H1 (cell line): ENCODE measurements around the gene FBXO39. TPM values are rescaled to one million over a fixed set of nuclear protein-coding genes. Genes with fewer than 3 reads are reported as not detected.
A peak's percentile ranks its signal among the peaks of the same experiment; 100 is the strongest.

Experiments used
- CTCF ChIA-PET: fragments of 300-600 bp; sonication (Branson Sonifier 250); formaldehyde crosslinking; loops from one replicate; lab custom pipeline; 2021; ENCODE audit not compliant: partially characterized antibody; lab: Charles Lee
- POLR2A ChIA-PET: fragments of 300-600 bp; sonication (Branson Sonifier 250); formaldehyde crosslinking; loops from one replicate; lab custom pipeline; 2021; ENCODE audit warnings: inconsistent platforms; ENCODE audit not compliant: partially characterized antibody; lab: Charles Lee
- DNase-seq, 2 experiments: peaks; one replicate each; pipeline versions ENCODE4 v3.0.0 to v3.0.0-alpha.2; 2010 to 2022; ENCODE audit warnings: low spot score in 2 of 2, low read depth in 1 of 2, mixed read lengths in 1 of 2
- FAIRE-seq: peaks from 2 replicates; lab custom pipeline; 2011; peaks lifted over from hg19 to GRCh38; lab: Jason Lieb, UNC
- H2AFZ ChIP-seq: 2 replicates; pipeline ENCODE4 v1.8.1; 2012; ENCODE audit warnings: low read length, inconsistent platforms
- H2AK5ac ChIP-seq: 2 replicates; pipeline ENCODE4 v1.6.1; 2013; ENCODE audit warnings: low read depth, low read length
- H2BK120ac ChIP-seq: replicated peaks from 2 replicates; pipeline ENCODE3; 2013; ENCODE audit warnings: low read depth, low read length, inconsistent platforms
- H2BK12ac ChIP-seq: 2 replicates; pipeline ENCODE4 v1.6.1; 2013; ENCODE audit warnings: low read depth, low read length
- H2BK15ac ChIP-seq: 2 replicates; pipeline ENCODE4 v1.6.1; 2013; ENCODE audit warnings: low read length
- H2BK20ac ChIP-seq: 2 replicates; pipeline ENCODE4 v1.6.1; 2013; ENCODE audit warnings: low read length
- H2BK5ac ChIP-seq: 2 replicates; pipeline ENCODE4 v1.6.1; 2013; ENCODE audit warnings: low read depth, low read length
- H3K14ac ChIP-seq: 2 replicates; pipeline ENCODE4 v1.6.1; 2013; ENCODE audit warnings: inconsistent platforms; ENCODE audit not compliant: insufficient read length
- H3K18ac ChIP-seq: 2 replicates; pipeline ENCODE4 v1.6.1; 2013; ENCODE audit warnings: low read length; ENCODE audit errors: extremely low read depth
- H3K23ac ChIP-seq: 2 replicates; pipeline ENCODE4 v1.6.1; 2013; ENCODE audit warnings: inconsistent platforms; ENCODE audit not compliant: insufficient read length
- H3K23me2 ChIP-seq: 2 replicates; pipeline ENCODE4 v1.6.1; 2013; ENCODE audit warnings: low read depth, low read length
- H3K27ac ChIP-seq: 2 replicates; pipeline ENCODE4 v1.6.1; 2011; ENCODE audit warnings: low read depth, low read length, inconsistent platforms
- H3K27me3 ChIP-seq, 4 experiments: replicated peaks in 1 of 4; 1 replicate in 1 of 4; 2 replicates in 3 of 4; pipeline versions ENCODE4 v1.6.1 to v1.8.1; 2011 to 2013; ENCODE audit warnings: low read length in 3 of 4, mild to moderate bottlenecking in 3 of 4, inconsistent platforms in 2 of 4, mixed read lengths in 2 of 4, moderate library complexity in 1 of 4; ENCODE audit not compliant: control insufficient read depth in 3 of 4, insufficient read depth in 3 of 4; ENCODE audit errors: extremely low read depth in 1 of 4
- H3K36me3 ChIP-seq, 4 experiments: 2 replicates each; pipeline versions ENCODE4 v1.6.1 to v1.8.1; 2011 to 2013; ENCODE audit warnings: mild to moderate bottlenecking in 4 of 4, low read length in 3 of 4, moderate library complexity in 2 of 4, control low read depth in 1 of 4, inconsistent platforms in 1 of 4; ENCODE audit not compliant: insufficient read depth in 4 of 4, control insufficient read depth in 2 of 4
- H3K4ac ChIP-seq: replicated peaks from 2 replicates; pipeline ENCODE3; 2013; ENCODE audit warnings: low read length, low read depth, mixed read lengths, inconsistent platforms; ENCODE audit not compliant: insufficient read length
- H3K4me1 ChIP-seq, 4 experiments: replicated peaks in 1 of 4; 1 replicate in 1 of 4; 2 replicates in 3 of 4; pipeline versions ENCODE4 v1.6.1 to v1.8.1; 2011 to 2013; ENCODE audit warnings: low read length in 3 of 4, inconsistent platforms in 2 of 4, mixed read lengths in 1 of 4; ENCODE audit not compliant: insufficient read depth in 4 of 4, control insufficient read depth in 3 of 4
- H3K4me2 ChIP-seq, 2 experiments: 2 replicates each; pipeline versions ENCODE4 v1.6.1 to v1.8.1; 2011 to 2013; ENCODE audit warnings: low read depth in 2 of 2, low read length in 2 of 2, control low read depth in 1 of 2, inconsistent platforms in 1 of 2, mild to moderate bottlenecking in 1 of 2; ENCODE audit not compliant: insufficient read depth in 1 of 2
- H3K4me3 ChIP-seq, 4 experiments: fragments of 200-600, 300-600 bp in 1 of 4; sonication (generic), shearing (Covaris generic), sonication (Bioruptor Twin) in 1 of 4; 2 replicates each; pipeline versions ENCODE4 v1.5.1 to v1.8.1; 2011 to 2016; ENCODE audit warnings: low read length in 4 of 4, low read depth in 3 of 4, control low read depth in 2 of 4, inconsistent platforms in 2 of 4, mild to moderate bottlenecking in 2 of 4, mixed read lengths in 1 of 4, moderate library complexity in 1 of 4; ENCODE audit not compliant: insufficient read depth in 2 of 4; ENCODE audit errors: extremely low read depth in 1 of 4
- H3K56ac ChIP-seq: replicated peaks from 2 replicates; pipeline ENCODE3; 2013; ENCODE audit warnings: low read depth, mild to moderate bottlenecking, mixed read lengths, low read length, inconsistent platforms; ENCODE audit not compliant: insufficient read length
- H3K79me1 ChIP-seq: 2 replicates; pipeline ENCODE4 v1.6.1; 2013; ENCODE audit warnings: low read depth, low read length, control low read depth
- H3K79me2 ChIP-seq, 2 experiments: 2 replicates each; pipeline versions ENCODE4 v1.6.1 to v1.8.1; 2012 to 2013; ENCODE audit warnings: low read length in 2 of 2, mild to moderate bottlenecking in 2 of 2, inconsistent platforms in 1 of 2; ENCODE audit not compliant: insufficient read depth in 2 of 2, control insufficient read depth in 1 of 2
- H3K9ac ChIP-seq, 4 experiments: replicated peaks in 1 of 4; 1 replicate in 1 of 4; 2 replicates in 3 of 4; pipeline versions ENCODE4 v1.6.1 to v1.8.1; 2011 to 2013; ENCODE audit warnings: low read depth in 3 of 4, low read length in 3 of 4, control low read depth in 2 of 4, mild to moderate bottlenecking in 2 of 4, moderate library complexity in 2 of 4, inconsistent platforms in 1 of 4; ENCODE audit errors: extremely low read depth in 1 of 4
- H3K9me3 ChIP-seq, 2 experiments: 2 replicates each; pipeline versions ENCODE4 v1.6.1 to v1.8.1; 2012 to 2013; ENCODE audit warnings: mild to moderate bottlenecking in 2 of 2, moderate library complexity in 2 of 2, control low read depth in 1 of 2, inconsistent platforms in 1 of 2, low read depth in 1 of 2, low read length in 1 of 2, mixed read lengths in 1 of 2; ENCODE audit not compliant: insufficient read depth in 2 of 2
- H4K20me1 ChIP-seq, 2 experiments: replicated peaks in 1 of 2; 2 replicates each; pipeline versions ENCODE3 to v1.8.1; 2011 to 2013; ENCODE audit warnings: inconsistent platforms in 2 of 2, low read length in 2 of 2, mild to moderate bottlenecking in 1 of 2; ENCODE audit not compliant: insufficient read depth in 2 of 2, control insufficient read depth in 1 of 2
- H4K5ac ChIP-seq: 2 replicates; pipeline ENCODE4 v1.6.1; 2013; ENCODE audit warnings: low read length, low read depth, mixed read lengths, inconsistent platforms; ENCODE audit not compliant: insufficient read length
- H4K8ac ChIP-seq: 2 replicates; pipeline ENCODE4 v1.8.0; 2013; ENCODE audit warnings: mild to moderate bottlenecking, moderate library complexity, low read length, inconsistent platforms; ENCODE audit not compliant: insufficient read depth; ENCODE audit errors: extremely low read depth
- H4K91ac ChIP-seq: replicated peaks from 2 replicates; pipeline ENCODE3; 2013; ENCODE audit warnings: low read length, mixed read lengths, inconsistent platforms; ENCODE audit not compliant: insufficient read length
- CBX5 ChIP-seq: fragments of 300-800, 300-1000 bp; sonication (generic); IDR thresholded peaks from 2 replicates; pipeline ENCODE4 v1.7.1; 2016; ENCODE audit warnings: antibody characterized with exemption, low read length, low read depth
- WGBS, 2 experiments: shearing (Covaris generic) in 1 of 2; methylation state at CpG; one replicate each; pipeline versions ENCODE4 v1.1.6 to v1.1.7; 2013 to 2015; ENCODE audit warnings: low lambda C conversion rate in 2 of 2, mixed read lengths in 2 of 2, inconsistent platforms in 1 of 2, low coverage in 1 of 2, missing lambda C conversion rate in 1 of 2; ENCODE audit not compliant: insufficient replicate concordance in 2 of 2, insufficient coverage in 1 of 2, insufficient read length in 1 of 2; ENCODE audit errors: extremely low coverage in 1 of 2, missing lambda C conversion rate in 1 of 2; 5-methylcytosine and 5-hydroxymethylcytosine counted together
- polyA plus RNA-seq, 7 experiments: library from polyadenylated mRNA; depleted of rRNA in 3 of 7; stranded (reverse) in 5 of 7; unstranded in 2 of 7; fragments of >200 nt in 5 of 7; fragments of 200-250 nt in 2 of 7; gene quantifications; 1 replicate in 5 of 7; 2 replicates in 1 of 7; 4 replicates in 1 of 7; pipeline versions ENCODE4 v1.2.1 to v1.2.3, GENCODE V29; 2011 to 2013; ENCODE audit warnings: missing spikeins in 2 of 7, mixed read lengths in 2 of 7
- total RNA-seq: library from RNA; stranded (reverse); fragmentation: NEBNext Ultra II Directional; extraction: Animal tissue kit (Norgen Biotek cat#: 25700); gene quantifications from 2 replicates; pipeline ENCODE4 v1.2.1, GENCODE V29; 2021

FBXO39 gene
- total and polyA plus RNA-seq, 2 of the 8 experiments (the other 6 are each of a cell fraction or from before 2014, with no cell fraction given) = 0.12 to 0.22 TPM

- POLR2A ChIA-PET = interaction anchor here (0.6 kb wide), 1 partner anchor 11 kb away, joined by 3 read pairs; no protein-coding TSS in a partner anchor
- H2AFZ ChIP-seq = 0 out of 2 replicates have a peak overlapping the region, but pooled peaks have one; percentile 39
- H3K27me3 ChIP-seq = no peaks in the 10 kb centered on the region
- H3K9ac ChIP-seq = no peak overlapping the region
- no peaks in the 10 kb centered on the region for H3K79me2 ChIP-seq
- 72% methylated on average over 10 of the region's 10 CpGs; no CpG with 5 or more reads in 1 of the 2 experiments for WGBS, 2 experiments
- H3K23me2 ChIP-seq = no peaks in the 10 kb centered on the region
- DNase-seq (no peak), FAIRE-seq (no peak)
- no peak overlapping the region for H4K8ac ChIP-seq
- H2BK15ac ChIP-seq = no peak overlapping the region
- H3K23ac ChIP-seq = no peak overlapping the region
- no peak overlapping the region for H4K5ac ChIP-seq
- H3K14ac ChIP-seq = no peak overlapping the region
- no peak overlapping the region for H3K56ac ChIP-seq
- H3K9me3 ChIP-seq = no peaks in the 10 kb centered on the region
- no peaks in the 10 kb centered on the region for H4K20me1 ChIP-seq
- H3K79me1 ChIP-seq = no peaks in the 10 kb centered on the region
- H3K4me3 ChIP-seq = no peak overlapping the region
- no peak for TF ChIP-seq CBX5
- H4K91ac ChIP-seq = no peak overlapping the region
- H3K4me2 ChIP-seq = no peak overlapping the region
- no peak overlapping the region for H2BK20ac ChIP-seq
- no peak overlapping the region for H3K18ac ChIP-seq
- H3K4me1 ChIP-seq = no peaks in the 10 kb centered on the region
- no peak overlapping the region for H2BK5ac ChIP-seq
- no peak overlapping the region for H3K27ac ChIP-seq
- H3K4ac ChIP-seq = no peak overlapping the region
- H2BK12ac ChIP-seq = no peak overlapping the region
- CTCF ChIA-PET = interaction anchor here (0.6 to 1.9 kb wide), 6 partner anchors 53 to 127 kb away, joined by 3 to 12 read pairs (median 3); no protein-coding TSS in a partner anchor
- H2BK120ac ChIP-seq = no peak overlapping the region
- no peak overlapping the region for H2AK5ac ChIP-seq
- H3K36me3 ChIP-seq = no peaks in the 10 kb centered on the region
Observed at GRCh38 chr17:6787081-6787693, 11.2 kb downstream of the FBXO39 start.
